ENCODE data around the gene PITPNB. TPM values are rescaled to one million over a fixed set of nuclear protein-coding genes. Genes with fewer than 3 reads are reported as not detected.
A peak's percentile ranks its signal among the peaks of the same experiment; 100 is the strongest.

PITPNB gene
- total RNA-seq, 4 donors from 2014 or later, result 24.7 to 29.7 (median 28.2) TPM

- H3K27ac ChIP-seq, result no peak overlapping the region
- H3K9me3 ChIP-seq, result no peaks in the 10 kb centered on the region
- no peak overlapping the region for H3K4me3 ChIP-seq
- peaks cover 0 to 21% (median 7%) of the 10 kb centered on the region in 4 donors for H3K4me1 ChIP-seq
- no peaks in the 10 kb centered on the region for H3K36me3 ChIP-seq
- peaks cover 0 to 15% of the 10 kb centered on the region in 2 donors for H3K27me3 ChIP-seq
- peak in 2 of 3 donors; percentile 28 to 72 for DNase-seq
- TF ChIP-seq CTCF (IDR thresholded peaks at IDR 0.05) (peak in 5 of 6 experiments; percentile 24 to 63 (median 52)), POLR2A (IDR thresholded peaks at IDR 0.05) (no peak)
Measured at GRCh38 chr22:27804470-27805297, 114.4 kb downstream of the PITPNB start.

DNA sequence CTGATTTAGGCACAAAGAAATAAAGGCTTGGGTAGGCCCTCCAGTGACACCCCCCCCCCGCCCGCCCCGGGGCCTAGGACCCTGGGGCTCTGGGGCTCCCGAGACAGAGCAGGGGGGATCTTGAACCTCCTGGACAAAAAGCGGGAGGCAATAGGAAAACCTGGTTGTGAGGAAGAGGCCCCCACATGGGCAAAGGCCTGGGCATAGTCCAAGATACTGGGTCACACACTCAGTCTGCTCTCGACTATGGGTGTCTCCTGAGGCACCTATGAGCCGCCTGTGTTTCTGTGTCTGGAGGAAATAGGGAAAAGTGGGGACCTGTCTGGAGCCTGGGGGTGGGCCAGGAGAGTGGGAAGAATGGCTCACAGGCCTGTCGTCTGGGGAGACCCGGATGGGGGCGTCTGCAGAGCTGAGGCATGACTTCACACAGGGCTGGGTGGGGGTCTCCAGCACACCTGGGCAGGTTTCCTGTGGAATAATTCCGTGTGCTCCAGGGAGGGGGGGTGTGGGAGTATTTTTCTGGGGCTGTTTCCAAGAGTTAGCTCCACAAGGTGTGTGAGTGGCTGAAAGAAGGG is 115.1 kb downstream of the PITPNB start:
- H3K27me3 ChIP-seq, result peaks cover 0 to 15% of the 10 kb centered on the region in 2 donors
- no peak overlapping the region for H3K27ac ChIP-seq
- no peaks in the 10 kb centered on the region for H3K36me3 ChIP-seq
- peaks cover 0 to 28% (median 7%) of the 10 kb centered on the region in 4 donors for H3K4me1 ChIP-seq
- no peak overlapping the region for H3K4me3 ChIP-seq
- TF ChIP-seq CTCF (IDR thresholded peaks at IDR 0.05) (no peak), POLR2A (IDR thresholded peaks at IDR 0.05) (no peak)
- H3K9me3 ChIP-seq, result no peaks in the 10 kb centered on the region
- no peak for DNase-seq

GRCh38 chr22:27802346-27803073 is 116.5 kb downstream of the PITPNB start:
- no peaks in the 10 kb centered on the region for H3K36me3 ChIP-seq
- H3K27ac ChIP-seq, result peak overlapping the region in 3 of 4 donors; percentile 68 to 83 (median 75)
- peak overlapping the region; percentile 63 to 90 (median 75) for H3K4me3 ChIP-seq
- no peak for DNase-seq
- H3K4me1 ChIP-seq, result peaks cover 0 to 28% (median 7%) of the 10 kb centered on the region in 4 donors
- peaks cover 0 to 15% of the 10 kb centered on the region in 2 donors for H3K27me3 ChIP-seq
- no peak for TF ChIP-seq POLR2A (IDR thresholded peaks at IDR 0.05)
- no peak for TF ChIP-seq CTCF (IDR thresholded peaks at IDR 0.05)
- H3K9me3 ChIP-seq, result no peaks in the 10 kb centered on the region

Small RNA genes within 50 kb of the gene (small RNA-seq; reads per million reads assigned to genes)
- gene MIR3199-1, result 0 to 0.70 reads per million in 2 donors
- 0 reads per million in 2 donors for gene RF02198

Other genes starting within 250 kb of the PITPNB start
- gene MN1, start 117.5 kb downstream of the PITPNB start, total RNA-seq, result 1 to 10 TPM in 3 of 4 donors, under 1 TPM in 1; 0.53 to 2.8 (median 1.5) TPM

Data from Peyer's patch (tissue), 4 donors.